Neural crest cell (in vitro differentiated cells): ENCODE results near the gene CNTN1. TPM values are rescaled to one million over a fixed set of nuclear protein-coding genes. Genes with fewer than 3 reads are reported as not detected.

Experiments used
- DNase-seq: peaks from one replicate; pipeline ENCODE4 v3.0.0; 2021; ENCODE audit warnings: low read depth, mixed read lengths, low spot score
- H3K27ac Mint-ChIP-seq: one replicate; pipeline ENCODE4 v1.8.0; 2021; ENCODE audit warnings: mild to moderate bottlenecking, mixed read lengths; ENCODE audit not compliant: unreplicated experiment
- H3K27me3 Mint-ChIP-seq: 2 replicates; pipeline ENCODE4 v1.8.0; 2021; ENCODE audit warnings: low read depth, mild to moderate bottlenecking, mixed read lengths
- H3K36me3 Mint-ChIP-seq: 2 replicates; pipeline ENCODE4 v1.8.0; 2021; ENCODE audit warnings: low read depth, mild to moderate bottlenecking, mixed read lengths
- H3K4me1 Mint-ChIP-seq: 2 replicates; pipeline ENCODE4 v1.8.0; 2021; ENCODE audit warnings: mixed read lengths
- H3K4me3 Mint-ChIP-seq: one replicate; pipeline ENCODE4 v1.8.0; 2021; ENCODE audit warnings: mild to moderate bottlenecking, mixed read lengths
- H3K9me3 Mint-ChIP-seq: 2 replicates; pipeline ENCODE4 v1.8.0; 2021; ENCODE audit warnings: mixed read lengths
- CTCF ChIP-seq: fragments of 200-600 bp; sonication (generic); conservative IDR thresholded peaks from 2 replicates; pipeline ENCODE4 v1.5.0; 2021; ENCODE audit warnings: antibody characterized with exemption, mild to moderate bottlenecking
- total RNA-seq: library from RNA; stranded (reverse); gene quantifications from 2 replicates; pipeline ENCODE4 v1.2.1, GENCODE V29; 2021

The CNTN1 gene
- total RNA-seq, 1 donor from 2014 or later = 1.0 TPM

- Mint-ChIP-seq H3K27ac (no peak overlapping the region), H3K27me3 (no peaks in the 10 kb centered on the region), H3K4me1 (no peaks in the 10 kb centered on the region), H3K9me3 (peaks cover 3% of the 10 kb centered on the region), H3K36me3 (no peaks in the 10 kb centered on the region), H3K4me3 (no peak overlapping the region)
- TF ChIP-seq CTCF = no peak
- DNase-seq = no peak
These were observed 415.8 kb downstream of the CNTN1 start for GRCh38 chr12:41108032-41108431.

- no peaks in the 10 kb centered on the region for H3K4me1 Mint-ChIP-seq
- TF ChIP-seq CTCF = no peak
- no peaks in the 10 kb centered on the region for H3K9me3 Mint-ChIP-seq
These were observed 420.7 kb downstream of the CNTN1 start for GRCh38 chr12:41112903-41113302.

GRCh38 chr12:41120211-41120610 is 428.0 kb downstream of the CNTN1 start:
- Mint-ChIP-seq H3K36me3 (no peaks in the 10 kb centered on the region), H3K4me3 (no peak overlapping the region), H3K27ac (no peak overlapping the region), H3K9me3 (no peaks in the 10 kb centered on the region), H3K4me1 (no peaks in the 10 kb centered on the region), H3K27me3 (no peaks in the 10 kb centered on the region)
- no peak for TF ChIP-seq CTCF
- DNase-seq = no peak

More at GRCh38 chr12:41112903-41113302, 420.7 kb downstream of the CNTN1 start:
- Mint-ChIP-seq H3K36me3 (no peaks in the 10 kb centered on the region), H3K27ac (no peak overlapping the region), H3K27me3 (no peaks in the 10 kb centered on the region), H3K4me3 (no peak overlapping the region)
- no peak for DNase-seq

GRCh38 chr12:41121374-41121773 is 429.1 kb downstream of the CNTN1 start:
- Mint-ChIP-seq H3K27me3 (no peaks in the 10 kb centered on the region), H3K9me3 (no peaks in the 10 kb centered on the region), H3K36me3 (no peaks in the 10 kb centered on the region), H3K27ac (no peak overlapping the region), H3K4me3 (no peak overlapping the region), H3K4me1 (no peaks in the 10 kb centered on the region)
- no peak for TF ChIP-seq CTCF
- no peak for DNase-seq
